DOHH2 (cell line): ENCODE measurements around the gene GTF3C1.

ENCODE experiments used
- EZH2phosphoT487 ChIP-seq: fragments of 200-600 bp; sonication (generic); IDR thresholded peaks from 2 replicates; pipeline ENCODE4 v1.6.1; 2017; ENCODE audit warnings: borderline replicate concordance, mild to moderate bottlenecking, antibody characterized with exemption, low read length, moderate library complexity, mixed read lengths
- TF ChIP-seq, protein P1 (sequence below): fragments of 200-600 bp; sonication (generic); IDR thresholded peaks from one replicate; pipeline ENCODE4 v1.5.1; 2014; ENCODE audit warnings: antibody characterized with exemption, mild to moderate bottlenecking, low read depth, low read length; ENCODE audit not compliant: poor library complexity, severe bottlenecking

DNA sequence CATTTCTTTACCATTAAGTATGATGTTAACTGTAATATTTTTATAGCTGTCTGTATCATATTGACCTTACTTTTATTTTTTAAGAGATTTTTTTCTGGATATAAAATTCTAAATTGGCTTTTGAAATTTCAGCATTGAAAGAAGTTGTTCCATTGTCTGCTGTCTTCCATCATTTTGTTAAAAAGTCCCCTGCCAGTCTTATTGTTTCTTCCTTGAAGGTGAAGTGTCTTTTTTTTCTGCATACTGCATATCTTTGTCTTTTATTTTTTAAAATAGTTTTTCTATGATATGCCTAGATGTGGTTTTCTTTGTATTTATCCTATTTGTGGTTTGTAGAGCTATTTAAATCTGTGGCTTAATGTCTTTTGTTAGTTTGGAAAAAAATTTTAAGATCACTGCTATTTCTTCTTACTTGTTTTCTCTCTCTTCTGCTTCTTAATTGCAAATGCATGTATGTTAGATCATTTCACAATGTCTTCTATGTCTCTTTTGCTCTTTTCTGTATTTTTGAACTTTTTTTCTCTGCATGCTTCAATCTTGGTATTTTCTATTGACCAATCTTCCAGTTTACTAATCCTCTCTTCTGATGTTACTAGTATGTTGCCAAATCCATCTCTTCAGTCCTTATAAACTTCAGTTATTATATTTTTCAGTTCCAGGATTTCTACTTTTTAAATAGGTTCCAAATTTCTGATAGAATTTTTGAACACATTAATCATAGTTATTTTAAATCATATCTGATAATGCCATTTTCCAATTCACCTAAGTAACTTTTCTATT is 127.6 kb downstream of the GTF3C1 start:
- TF ChIP-seq, protein P1, sequence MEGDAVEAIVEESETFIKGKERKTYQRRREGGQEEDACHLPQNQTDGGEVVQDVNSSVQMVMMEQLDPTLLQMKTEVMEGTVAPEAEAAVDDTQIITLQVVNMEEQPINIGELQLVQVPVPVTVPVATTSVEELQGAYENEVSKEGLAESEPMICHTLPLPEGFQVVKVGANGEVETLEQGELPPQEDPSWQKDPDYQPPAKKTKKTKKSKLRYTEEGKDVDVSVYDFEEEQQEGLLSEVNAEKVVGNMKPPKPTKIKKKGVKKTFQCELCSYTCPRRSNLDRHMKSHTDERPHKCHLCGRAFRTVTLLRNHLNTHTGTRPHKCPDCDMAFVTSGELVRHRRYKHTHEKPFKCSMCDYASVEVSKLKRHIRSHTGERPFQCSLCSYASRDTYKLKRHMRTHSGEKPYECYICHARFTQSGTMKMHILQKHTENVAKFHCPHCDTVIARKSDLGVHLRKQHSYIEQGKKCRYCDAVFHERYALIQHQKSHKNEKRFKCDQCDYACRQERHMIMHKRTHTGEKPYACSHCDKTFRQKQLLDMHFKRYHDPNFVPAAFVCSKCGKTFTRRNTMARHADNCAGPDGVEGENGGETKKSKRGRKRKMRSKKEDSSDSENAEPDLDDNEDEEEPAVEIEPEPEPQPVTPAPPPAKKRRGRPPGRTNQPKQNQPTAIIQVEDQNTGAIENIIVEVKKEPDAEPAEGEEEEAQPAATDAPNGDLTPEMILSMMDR = no peak
- no peak for TF ChIP-seq EZH2phosphoT487
